IPS-NIHi7 (cell line): ENCODE measurements around the gene ATRNL1.
A peak's percentile ranks its signal among the peaks of the same experiment; 100 is the strongest.

Source experiments
- DNase-seq: peaks from one replicate; pipeline ENCODE4 v3.0.0; 2012; ENCODE audit warnings: mixed read lengths; ENCODE audit errors: extremely low spot score

ATRNL1 gene

DNA sequence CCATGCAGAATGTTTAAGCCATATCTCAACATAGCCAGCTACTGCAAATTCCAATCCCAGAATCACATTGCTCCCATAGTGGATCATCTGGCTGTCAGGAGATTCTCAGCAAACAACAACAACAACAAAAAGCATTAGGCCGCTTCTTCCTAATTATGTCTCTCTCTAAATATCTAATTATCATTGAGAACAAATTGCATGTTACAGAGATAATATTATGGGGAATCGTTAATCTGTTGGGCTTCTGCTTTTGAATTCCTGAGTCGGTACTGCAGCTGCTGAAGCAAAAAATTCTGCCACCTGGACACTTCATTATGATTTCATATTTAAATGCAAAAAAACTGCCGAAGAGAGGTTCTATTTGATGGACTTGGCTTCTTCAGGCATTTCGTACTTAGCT lies 791.2 kb downstream of the ATRNL1 start:
- DNase-seq: no peak

GRCh38 chr10:115895166-115895565 lies 802.0 kb downstream of the ATRNL1 start:
- DNase-seq: no peak

- DNase-seq: no peak
These were observed 805.1 kb downstream of the ATRNL1 start for GRCh38 chr10:115898242-115898641.

GRCh38 chr10:115902596-115902995 lies 809.4 kb downstream of the ATRNL1 start:
- no peak for DNase-seq

GRCh38 chr10:115903207-115903606 lies 810.0 kb downstream of the ATRNL1 start:
- DNase-seq: no peak

- DNase-seq: peak; percentile 25
These were observed 810.7 kb downstream of the ATRNL1 start for GRCh38 chr10:115903845-115904244.

- no peak for DNase-seq
These were observed 815.9 kb downstream of the ATRNL1 start for GRCh38 chr10:115909037-115909436.

- no peak for DNase-seq
These were observed 817.0 kb downstream of the ATRNL1 start for GRCh38 chr10:115909962-115910731.

GRCh38 chr10:115914475-115914874 lies 821.3 kb downstream of the ATRNL1 start:
- DNase-seq: no peak

DNA sequence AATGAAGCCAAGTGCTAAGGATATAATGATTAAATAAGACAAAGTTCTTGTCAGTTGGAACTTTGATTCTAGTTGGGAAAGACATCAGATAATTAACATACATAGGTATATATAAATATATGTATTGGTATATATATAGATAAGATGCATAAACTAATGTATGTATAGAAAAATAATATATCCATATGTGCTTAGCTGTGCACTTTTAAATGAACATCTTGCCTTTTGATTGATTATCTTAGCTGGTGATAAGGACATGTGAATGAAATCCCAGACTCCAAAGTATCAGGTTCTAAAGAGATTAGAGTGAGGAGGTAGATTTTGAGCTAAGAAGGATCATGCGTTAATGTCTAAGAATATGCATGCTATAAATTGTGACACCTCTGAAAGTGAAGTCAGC lies 822.3 kb downstream of the ATRNL1 start:
- DNase-seq: no peak

GRCh38 chr10:115918812-115919211 lies 825.6 kb downstream of the ATRNL1 start:
- no peak for DNase-seq

- DNase-seq: no peak
These were observed 828.6 kb downstream of the ATRNL1 start for GRCh38 chr10:115921795-115922194.

DNA sequence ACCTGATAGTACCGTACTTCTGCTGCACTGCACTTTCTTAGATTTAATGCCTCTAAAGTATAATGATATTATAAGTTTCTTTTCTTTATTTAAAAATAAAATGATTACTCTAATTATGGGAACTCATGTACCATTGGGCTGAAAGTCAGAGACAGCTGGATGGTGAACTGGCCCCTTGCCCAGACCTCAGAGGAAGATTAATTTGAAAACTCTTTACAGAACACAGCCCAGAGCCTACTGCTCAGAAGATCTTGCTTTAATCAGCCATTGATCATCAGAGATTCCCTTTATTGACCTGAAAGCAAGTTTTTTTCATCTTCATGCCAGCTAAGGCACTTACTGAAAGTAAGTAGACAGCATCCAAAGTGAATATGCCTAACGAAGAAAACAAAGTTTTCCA lies 838.1 kb downstream of the ATRNL1 start:
- DNase-seq: no peak

DNA sequence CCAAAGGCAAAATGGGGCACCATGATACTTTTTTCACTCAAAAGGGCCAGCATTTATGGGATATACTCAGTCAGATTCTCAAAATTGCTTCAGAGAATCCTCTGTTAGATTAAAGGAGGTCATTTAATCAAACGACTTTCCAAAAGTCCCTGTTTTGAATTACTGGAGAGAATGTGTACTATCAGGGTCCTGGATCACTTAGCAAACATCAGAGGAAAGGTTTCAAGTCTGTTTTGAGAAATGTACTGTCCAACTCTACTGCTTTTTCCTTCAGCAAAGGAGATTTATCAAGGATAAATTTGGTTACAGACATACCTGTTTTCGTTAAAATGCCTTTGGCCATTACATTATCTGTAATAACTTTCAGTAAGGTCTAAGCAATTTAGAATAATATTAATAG lies 838.9 kb downstream of the ATRNL1 start:
- no peak for DNase-seq

DNA sequence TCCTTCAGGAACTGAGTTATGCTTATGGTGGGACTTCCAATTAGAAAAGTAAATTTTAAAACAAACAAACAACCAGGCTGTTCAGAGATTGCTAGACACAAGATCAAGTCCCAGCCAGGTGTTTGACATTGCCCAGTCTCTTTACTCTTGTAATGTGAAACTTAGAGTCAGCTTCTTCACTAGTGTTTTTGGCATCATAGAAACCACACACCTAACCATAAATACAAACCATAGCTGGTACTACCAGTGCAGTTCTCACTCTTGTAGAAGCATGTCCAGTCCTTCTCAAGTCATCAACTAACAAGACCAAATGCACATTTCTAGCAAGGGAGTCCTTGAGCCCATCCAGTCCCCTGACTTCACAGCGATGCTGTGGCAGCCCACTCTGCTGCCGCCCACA lies 839.9 kb downstream of the ATRNL1 start:
- DNase-seq: no peak

GRCh38 chr10:115935731-115936130 lies 842.6 kb downstream of the ATRNL1 start:
- no peak for DNase-seq

DNA sequence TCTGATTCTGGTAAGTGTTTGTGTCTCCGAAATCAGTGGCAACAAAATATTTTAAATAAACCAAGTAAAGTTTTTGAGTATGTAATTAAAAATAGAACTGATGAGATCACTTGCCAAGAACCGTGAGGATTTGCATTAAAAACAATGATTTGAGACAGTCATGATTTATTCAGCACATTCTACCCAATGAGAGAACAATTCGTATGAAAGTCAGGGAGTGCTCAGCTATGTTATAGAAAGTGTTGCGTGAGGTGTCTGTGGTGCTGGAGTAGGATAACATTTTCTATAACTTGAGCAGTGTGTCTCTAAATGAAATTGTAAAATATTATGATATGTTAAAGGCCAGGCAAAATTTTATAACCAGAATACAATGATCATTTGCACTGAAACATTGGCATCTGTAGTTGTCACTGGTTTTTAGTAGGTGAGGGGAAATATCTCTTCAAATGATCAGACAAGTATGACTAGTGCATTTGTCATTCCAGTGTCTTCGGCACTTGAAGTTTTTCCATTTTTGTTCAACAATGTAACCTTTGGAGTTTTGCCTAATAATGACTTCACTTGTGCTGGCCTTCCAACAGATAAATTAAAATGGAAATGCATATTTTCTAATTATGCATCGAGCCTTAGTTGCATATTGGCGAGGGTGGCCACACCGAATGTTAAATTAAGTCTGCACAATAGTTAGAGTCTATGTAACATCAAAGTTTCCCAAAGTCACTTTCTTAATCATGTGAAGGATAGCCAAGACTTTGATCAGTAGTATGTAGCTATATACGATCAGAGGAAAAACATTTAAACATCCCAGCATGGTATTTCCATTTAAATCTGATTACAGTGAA lies 844.0 kb downstream of the ATRNL1 start:
- no peak for DNase-seq

DNA sequence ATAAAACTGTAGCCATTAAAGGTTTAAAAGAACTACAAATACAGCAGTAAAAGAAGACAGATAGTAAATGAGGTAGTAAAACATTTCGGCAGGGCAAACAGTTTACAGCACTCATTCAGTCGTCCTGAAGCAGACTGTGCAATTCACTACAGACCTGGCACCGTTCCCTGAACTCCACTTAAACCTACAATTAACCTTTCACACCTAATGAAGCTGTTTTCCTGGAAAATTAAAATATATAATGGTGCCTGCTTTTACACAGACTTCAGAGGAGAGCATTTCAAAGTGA lies 844.5 kb downstream of the ATRNL1 start:
- DNase-seq: no peak

DNA sequence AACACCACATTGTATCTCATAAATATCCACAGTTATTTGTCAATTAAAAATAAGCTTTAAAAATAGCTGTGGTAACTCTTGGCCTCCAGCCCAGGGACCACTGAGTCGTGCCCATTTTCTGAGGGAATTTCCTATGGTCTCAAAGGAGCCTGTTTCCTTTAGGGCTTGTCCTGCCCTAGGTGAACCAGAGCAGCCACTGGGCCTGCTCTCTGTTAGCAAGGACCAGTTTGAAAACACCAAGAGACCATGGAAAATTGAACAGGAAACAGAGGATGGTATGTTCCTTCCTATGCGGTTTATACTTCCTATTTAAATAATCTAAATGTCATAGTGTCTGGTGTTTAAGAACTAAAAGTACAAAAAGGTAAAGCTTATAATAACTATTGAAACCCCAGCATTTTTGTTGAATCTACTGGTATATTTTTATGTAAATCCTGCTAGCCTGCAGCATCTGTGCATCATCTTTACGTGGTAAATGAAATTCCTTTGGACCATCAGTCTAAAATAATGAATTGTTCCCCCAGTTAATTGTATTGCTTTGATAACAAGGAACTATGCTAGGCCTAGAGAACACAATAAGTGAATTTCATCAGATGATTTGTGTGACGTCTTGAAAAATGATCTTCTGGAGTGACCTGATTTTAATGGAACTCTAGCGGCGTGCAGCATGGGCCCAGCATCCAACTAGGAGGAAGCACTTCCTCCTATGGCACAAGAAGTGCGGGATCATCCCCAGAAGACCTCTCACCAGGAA lies 846.1 kb downstream of the ATRNL1 start:
- no peak for DNase-seq

DNA sequence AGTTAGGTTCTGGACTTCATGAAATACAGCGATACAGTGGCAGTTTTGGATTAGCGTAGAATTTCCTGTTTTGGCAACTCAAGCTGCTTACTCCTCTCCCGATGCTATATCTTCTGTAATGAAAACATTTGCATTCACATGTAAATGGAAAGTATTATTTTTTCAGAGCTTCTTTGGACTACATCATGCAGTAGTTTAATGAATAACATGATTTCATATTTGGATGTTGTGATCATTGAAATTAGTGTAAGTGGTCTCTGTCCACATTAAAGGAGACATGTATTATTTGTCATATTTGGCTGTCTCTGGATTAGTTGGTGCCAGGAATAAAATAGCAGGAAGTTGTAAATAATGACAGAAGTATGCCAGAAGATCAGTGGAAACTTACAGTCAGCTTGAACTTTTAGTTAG lies 848.2 kb downstream of the ATRNL1 start:
- no peak for DNase-seq

DNA sequence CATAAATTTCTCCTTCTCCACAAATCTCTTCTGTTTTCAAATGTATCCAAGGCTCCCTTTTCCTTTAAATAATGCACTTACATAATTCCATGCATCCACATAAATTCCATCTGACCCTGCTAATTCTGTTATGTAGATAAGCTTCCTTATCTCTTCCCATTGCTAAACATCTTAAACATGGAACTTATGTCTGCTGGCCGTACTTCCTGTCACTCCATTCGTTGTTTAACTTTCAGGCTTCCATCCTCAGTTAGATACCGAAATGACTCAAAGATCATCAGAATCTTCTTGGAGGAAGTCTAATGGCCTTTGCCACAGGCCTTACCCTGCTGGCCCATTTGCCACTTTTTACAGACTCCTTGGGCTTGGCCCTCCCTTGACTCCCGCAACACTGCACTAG lies 848.9 kb downstream of the ATRNL1 start:
- DNase-seq: no peak

GRCh38 chr10:115944538-115944937 lies 851.4 kb downstream of the ATRNL1 start:
- DNase-seq: no peak
